ENCODE data around the gene TUG1.

The TUG1 gene

DNA sequence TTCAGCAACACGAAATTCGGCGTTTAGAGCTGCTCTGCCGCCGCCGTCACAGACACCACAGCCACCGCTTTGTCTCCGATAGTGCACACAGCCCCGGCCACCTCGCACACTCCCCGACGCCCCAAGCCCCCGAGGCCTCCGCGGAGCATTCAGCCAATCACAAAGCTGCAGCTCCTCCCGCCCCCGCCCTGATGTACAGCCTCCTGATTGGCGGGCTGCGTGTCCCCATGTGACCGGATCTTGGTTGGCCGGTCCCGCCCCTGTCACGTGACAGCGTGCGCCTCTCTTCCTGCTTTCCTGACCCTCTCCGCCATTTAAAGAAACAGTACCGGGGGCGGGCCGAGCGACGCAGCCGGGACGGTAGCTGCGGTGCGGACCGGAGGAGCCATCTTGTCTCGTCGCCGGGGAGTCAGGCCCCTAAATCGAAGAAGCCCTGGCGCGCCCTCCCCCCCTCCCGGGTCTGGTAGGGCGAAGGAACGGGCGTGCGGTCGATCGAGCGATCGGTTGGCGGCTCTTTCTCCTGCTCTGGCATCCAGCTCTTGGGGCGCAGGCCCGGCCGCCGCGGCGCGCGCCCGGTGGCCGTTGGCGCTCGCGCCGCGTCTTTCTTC lies at the start of gene TUG1:
TUG1 (plus strand) TSS at position 342 of the 608 bp plus-strand sequence.
- no peaks in the 10 kb centered on the region for H3K27me3 ChIP-seq (ENCODE audit: insufficient read depth, low read depth)
- H4K20me1 ChIP-seq (ENCODE audit: insufficient read depth): no peaks in the 10 kb centered on the region; the same call in 1 of the 2 replicates
- H3K27ac ChIP-seq: peak within 1 kb of the TSS; percentile 77
- H3K4me2 ChIP-seq: peak within 1 kb of the TSS; percentile 91
- H3K79me2 ChIP-seq (ENCODE audit: insufficient read depth, low read depth): peaks cover 54% of the 10 kb centered on the region
- peak within 1 kb of the TSS; percentile 90 for H3K9ac ChIP-seq
- TF ChIP-seq, protein P1, sequence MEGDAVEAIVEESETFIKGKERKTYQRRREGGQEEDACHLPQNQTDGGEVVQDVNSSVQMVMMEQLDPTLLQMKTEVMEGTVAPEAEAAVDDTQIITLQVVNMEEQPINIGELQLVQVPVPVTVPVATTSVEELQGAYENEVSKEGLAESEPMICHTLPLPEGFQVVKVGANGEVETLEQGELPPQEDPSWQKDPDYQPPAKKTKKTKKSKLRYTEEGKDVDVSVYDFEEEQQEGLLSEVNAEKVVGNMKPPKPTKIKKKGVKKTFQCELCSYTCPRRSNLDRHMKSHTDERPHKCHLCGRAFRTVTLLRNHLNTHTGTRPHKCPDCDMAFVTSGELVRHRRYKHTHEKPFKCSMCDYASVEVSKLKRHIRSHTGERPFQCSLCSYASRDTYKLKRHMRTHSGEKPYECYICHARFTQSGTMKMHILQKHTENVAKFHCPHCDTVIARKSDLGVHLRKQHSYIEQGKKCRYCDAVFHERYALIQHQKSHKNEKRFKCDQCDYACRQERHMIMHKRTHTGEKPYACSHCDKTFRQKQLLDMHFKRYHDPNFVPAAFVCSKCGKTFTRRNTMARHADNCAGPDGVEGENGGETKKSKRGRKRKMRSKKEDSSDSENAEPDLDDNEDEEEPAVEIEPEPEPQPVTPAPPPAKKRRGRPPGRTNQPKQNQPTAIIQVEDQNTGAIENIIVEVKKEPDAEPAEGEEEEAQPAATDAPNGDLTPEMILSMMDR (conservative IDR thresholded peaks at IDR 0.05; ENCODE audit: low read depth, low read length): no peak
- peaks cover 28% of the 10 kb centered on the region for H3K4me1 ChIP-seq (ENCODE audit: low read depth, poor library complexity, severe bottlenecking)
- no peaks in the 10 kb centered on the region; the same call in 1 of the 2 replicates for H3K36me3 ChIP-seq (ENCODE audit: insufficient read depth)
- H3K4me3 ChIP-seq (IDR thresholded peaks at IDR 0.05; ENCODE audit: insufficient read depth, low read depth, low read length): no peak within 1 kb of the TSS
- peak within 1 kb of the TSS; percentile 60 for H2AFZ ChIP-seq (ENCODE audit: low read depth)

DNA sequence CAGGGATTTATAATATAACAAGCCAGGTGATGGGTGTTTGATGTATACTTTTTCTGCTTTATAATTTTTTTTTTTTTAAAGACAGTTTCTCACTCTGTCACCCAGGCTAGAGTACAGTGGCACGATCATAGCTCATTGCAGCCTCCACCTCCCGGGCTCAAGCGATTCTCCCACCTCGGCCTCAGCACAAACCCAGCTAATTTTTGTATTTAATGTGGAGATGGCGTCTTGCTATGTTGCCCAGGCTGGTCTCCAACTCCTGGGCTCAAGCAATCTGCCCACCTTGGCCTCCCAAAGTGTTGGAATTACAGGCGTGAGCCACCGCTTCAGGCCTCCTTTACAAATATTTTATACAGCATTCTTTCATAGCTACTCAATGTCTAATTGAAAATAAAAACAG lies 49.1 kb upstream of the TUG1 start:
- Histone ChIP-seq H4K20me1 (ENCODE audit: insufficient read depth) (no peaks in the 10 kb centered on the region), H2AFZ (ENCODE audit: low read depth) (no peak overlapping the region), H3K4me2 (no peak overlapping the region), H3K9ac (no peak overlapping the region), H3K4me3 (IDR thresholded peaks at IDR 0.05; ENCODE audit: insufficient read depth, low read depth, low read length) (no peak overlapping the region), H3K4me1 (ENCODE audit: low read depth, poor library complexity, severe bottlenecking) (peaks cover 16% of the 10 kb centered on the region), H3K36me3 (ENCODE audit: insufficient read depth) (no peaks in the 10 kb centered on the region), H3K27me3 (ENCODE audit: insufficient read depth, low read depth) (no peaks in the 10 kb centered on the region), H3K79me2 (ENCODE audit: insufficient read depth, low read depth) (no peaks in the 10 kb centered on the region), H3K27ac (no peak overlapping the region)
- TF ChIP-seq, protein P1 (conservative IDR thresholded peaks at IDR 0.05; ENCODE audit: low read depth, low read length): no peak

DNA sequence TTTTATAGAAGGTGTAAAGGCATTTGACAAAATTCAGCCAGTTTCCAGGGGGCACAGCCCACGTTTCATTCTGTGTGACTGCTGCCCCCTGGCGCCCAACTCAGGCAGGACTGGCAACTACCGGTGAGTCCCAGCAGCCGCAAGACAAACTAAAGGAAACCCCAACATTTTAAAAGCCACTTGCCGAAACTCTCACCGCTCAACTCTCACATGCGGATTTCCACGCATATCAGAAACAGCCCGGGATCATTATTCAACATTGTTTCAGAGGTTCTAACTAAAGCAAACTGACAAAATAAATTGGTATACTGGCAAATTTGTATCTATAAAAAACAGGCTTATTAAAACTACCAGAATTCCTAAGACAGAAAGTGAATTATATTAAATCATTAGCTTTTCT lies 48.7 kb upstream of the TUG1 start:
- Histone ChIP-seq H3K4me2 (peak overlapping the region; percentile 9), H3K27me3 (ENCODE audit: insufficient read depth, low read depth) (no peaks in the 10 kb centered on the region), H3K4me1 (ENCODE audit: low read depth, poor library complexity, severe bottlenecking) (peaks cover 16% of the 10 kb centered on the region), H2AFZ (ENCODE audit: low read depth) (no peak overlapping the region), H3K9ac (no peak overlapping the region), H3K36me3 (ENCODE audit: insufficient read depth) (no peaks in the 10 kb centered on the region), H4K20me1 (ENCODE audit: insufficient read depth) (no peaks in the 10 kb centered on the region), H3K27ac (no peak overlapping the region), H3K4me3 (IDR thresholded peaks at IDR 0.05; ENCODE audit: insufficient read depth, low read depth, low read length) (no peak overlapping the region), H3K79me2 (ENCODE audit: insufficient read depth, low read depth) (no peaks in the 10 kb centered on the region)
- TF ChIP-seq, protein P1 (conservative IDR thresholded peaks at IDR 0.05; ENCODE audit: low read depth, low read length): peak; percentile 91

DNA sequence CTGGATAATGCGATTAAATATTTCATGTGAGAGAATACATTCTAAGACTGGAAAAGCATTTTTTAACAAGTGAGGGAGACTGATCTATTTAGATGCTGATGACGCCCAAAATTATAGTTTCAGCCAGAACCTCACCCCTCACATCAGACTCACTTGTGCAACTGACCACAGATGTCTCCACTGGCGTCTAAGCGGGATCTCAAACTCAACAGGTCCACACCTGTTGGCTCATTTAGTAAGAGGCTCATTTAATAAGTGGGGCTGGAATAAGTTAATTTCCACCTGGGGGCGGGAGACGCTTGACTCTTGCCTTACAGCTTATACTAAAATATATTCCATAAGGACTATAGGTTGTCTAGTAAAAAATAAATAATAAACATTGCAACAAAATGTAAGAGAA lies 48.0 kb upstream of the TUG1 start:
- H3K79me2 ChIP-seq (ENCODE audit: insufficient read depth, low read depth): no peaks in the 10 kb centered on the region
- H3K27ac ChIP-seq: no peak overlapping the region
- peak overlapping the region; percentile 9 for H3K4me2 ChIP-seq

More for the DNA sequence above, 48.0 kb upstream of the TUG1 start:
- H4K20me1 ChIP-seq (ENCODE audit: insufficient read depth): no peaks in the 10 kb centered on the region
- H3K36me3 ChIP-seq (ENCODE audit: insufficient read depth): no peaks in the 10 kb centered on the region
- TF ChIP-seq, protein P1 (conservative IDR thresholded peaks at IDR 0.05; ENCODE audit: low read depth, low read length): no peak
- no peak overlapping the region for H3K4me3 ChIP-seq (IDR thresholded peaks at IDR 0.05; ENCODE audit: insufficient read depth, low read depth, low read length)
- no peak overlapping the region for H2AFZ ChIP-seq (ENCODE audit: low read depth)
- no peak overlapping the region for H3K9ac ChIP-seq
- H3K4me1 ChIP-seq (ENCODE audit: low read depth, poor library complexity, severe bottlenecking): peaks cover 16% of the 10 kb centered on the region
- no peaks in the 10 kb centered on the region for H3K27me3 ChIP-seq (ENCODE audit: insufficient read depth, low read depth)
